ENCODE measurements around the gene APC2. TPM values are rescaled to one million over a fixed set of nuclear protein-coding genes. Genes with fewer than 3 reads are reported as not detected.
A peak's percentile ranks its signal among the peaks of the same experiment; 100 is the strongest.
"Not testable (repeated sequence)": the region's sequence is repeated elsewhere in the genome, so short reads cannot be mapped to it uniquely, and the experiment has no call there.

Gene APC2
- total RNA-seq, 4 donors from 2014 or later, result 0.12 to 0.19 TPM; not detected in 2

DNA sequence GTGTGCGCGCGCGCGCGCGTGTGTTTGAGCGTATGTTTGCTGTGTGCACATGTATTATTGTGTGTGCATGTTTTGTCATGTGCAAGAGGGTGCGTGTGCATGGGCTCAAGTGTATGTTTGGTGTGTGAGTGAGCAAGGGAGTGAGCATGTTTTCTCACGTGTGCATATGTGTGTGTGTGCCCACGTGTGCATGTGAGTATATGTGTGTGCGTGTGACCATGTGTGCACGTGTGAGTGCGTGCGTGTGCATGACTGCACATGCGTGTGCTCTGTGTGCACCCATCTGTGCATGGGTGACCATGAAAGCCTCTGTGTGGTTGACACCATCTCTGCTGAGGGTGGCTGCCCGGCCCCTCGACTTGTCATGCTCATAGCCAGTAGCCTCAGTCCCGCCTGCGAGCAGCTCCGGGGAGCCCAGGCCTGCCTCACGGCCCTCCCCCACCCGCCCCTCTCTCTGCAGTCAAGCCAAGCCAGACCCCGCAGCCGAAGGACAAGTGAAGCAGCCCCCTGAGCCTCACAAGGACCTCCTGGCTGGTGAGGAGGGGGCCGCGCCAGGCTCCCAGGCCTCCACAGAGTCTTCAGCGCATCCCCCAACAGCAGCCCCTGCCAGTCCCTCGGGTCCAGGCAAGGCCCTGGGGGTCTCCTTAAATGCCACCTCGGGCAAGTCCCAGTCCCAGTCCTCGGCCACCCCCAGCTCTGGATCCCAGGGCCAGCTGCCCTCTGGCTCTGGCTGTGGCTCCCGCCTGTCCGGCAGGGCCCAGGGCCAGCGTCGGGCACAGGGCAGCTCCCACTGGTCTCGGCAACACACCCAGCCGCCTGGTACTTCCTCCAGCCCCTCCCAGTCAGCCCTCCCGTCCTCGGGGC lies 47.0 kb downstream of the APC2 start:
- DNase-seq (ENCODE audit: low spot score) (no peak), ATAC-seq (ENCODE audit: low FRiP score) (no peak)
- TF ChIP-seq, protein P1, sequence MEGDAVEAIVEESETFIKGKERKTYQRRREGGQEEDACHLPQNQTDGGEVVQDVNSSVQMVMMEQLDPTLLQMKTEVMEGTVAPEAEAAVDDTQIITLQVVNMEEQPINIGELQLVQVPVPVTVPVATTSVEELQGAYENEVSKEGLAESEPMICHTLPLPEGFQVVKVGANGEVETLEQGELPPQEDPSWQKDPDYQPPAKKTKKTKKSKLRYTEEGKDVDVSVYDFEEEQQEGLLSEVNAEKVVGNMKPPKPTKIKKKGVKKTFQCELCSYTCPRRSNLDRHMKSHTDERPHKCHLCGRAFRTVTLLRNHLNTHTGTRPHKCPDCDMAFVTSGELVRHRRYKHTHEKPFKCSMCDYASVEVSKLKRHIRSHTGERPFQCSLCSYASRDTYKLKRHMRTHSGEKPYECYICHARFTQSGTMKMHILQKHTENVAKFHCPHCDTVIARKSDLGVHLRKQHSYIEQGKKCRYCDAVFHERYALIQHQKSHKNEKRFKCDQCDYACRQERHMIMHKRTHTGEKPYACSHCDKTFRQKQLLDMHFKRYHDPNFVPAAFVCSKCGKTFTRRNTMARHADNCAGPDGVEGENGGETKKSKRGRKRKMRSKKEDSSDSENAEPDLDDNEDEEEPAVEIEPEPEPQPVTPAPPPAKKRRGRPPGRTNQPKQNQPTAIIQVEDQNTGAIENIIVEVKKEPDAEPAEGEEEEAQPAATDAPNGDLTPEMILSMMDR (IDR thresholded peaks at IDR 0.05), result no peak

DNA sequence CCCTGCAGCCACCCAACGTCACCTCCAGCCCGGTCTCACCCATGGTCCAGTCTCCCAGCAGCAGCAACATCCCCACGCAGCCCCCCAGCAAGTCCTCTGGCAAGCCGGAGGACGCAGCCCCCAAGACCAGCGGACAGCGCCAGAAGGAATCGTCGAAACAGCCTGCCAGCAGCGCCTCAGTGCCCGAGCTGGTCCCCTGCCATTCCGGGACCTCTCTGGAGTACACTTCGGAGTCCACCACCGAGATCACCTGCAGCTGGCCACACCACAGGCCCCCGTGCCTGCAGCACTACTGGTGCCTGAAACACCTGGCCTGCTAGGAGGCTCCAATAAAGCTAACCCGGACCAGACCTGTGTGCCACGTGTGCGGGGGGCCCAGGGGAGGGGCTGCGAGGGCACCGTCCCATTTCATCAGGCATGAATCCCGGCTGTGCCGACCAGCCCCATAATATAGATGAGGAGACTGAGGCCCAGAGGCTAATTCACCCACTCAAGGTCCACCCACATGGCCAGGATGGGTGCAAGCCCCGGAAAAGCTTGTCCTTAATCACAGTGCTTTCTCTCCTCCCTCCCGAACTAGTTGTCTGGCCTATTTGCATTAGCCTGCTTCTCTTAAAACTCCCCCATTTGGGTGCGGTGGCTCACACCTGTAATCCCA lies 47.8 kb downstream of the APC2 start:
- TF ChIP-seq, protein P1 (IDR thresholded peaks at IDR 0.05), result no peak
- no peak for DNase-seq (ENCODE audit: low spot score)
- no peak for ATAC-seq (ENCODE audit: low FRiP score)

DNA sequence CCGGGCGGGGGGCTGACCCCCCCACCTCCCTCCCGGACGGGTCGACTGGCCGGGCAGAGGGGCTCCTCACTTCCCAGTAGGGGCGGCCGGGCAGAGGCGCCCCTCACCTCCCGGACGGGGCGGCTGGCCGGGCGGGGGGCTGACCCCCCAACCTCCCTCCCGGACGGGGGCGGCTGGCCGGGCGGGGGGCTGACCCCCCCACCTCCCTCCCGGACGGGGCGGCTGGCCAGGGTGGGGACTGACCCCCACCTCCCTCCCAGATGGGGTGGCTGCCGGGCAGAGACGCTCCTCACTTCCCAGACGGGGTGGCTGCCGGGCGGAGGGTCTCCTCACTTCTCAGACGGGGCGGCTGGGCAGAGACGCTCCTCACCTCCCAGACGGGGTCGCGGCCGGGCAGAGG lies 49.3 kb downstream of the APC2 start:
- ATAC-seq (ENCODE audit: low FRiP score); DNase-seq (ENCODE audit: low spot score): not testable (repeated sequence)

DNA sequence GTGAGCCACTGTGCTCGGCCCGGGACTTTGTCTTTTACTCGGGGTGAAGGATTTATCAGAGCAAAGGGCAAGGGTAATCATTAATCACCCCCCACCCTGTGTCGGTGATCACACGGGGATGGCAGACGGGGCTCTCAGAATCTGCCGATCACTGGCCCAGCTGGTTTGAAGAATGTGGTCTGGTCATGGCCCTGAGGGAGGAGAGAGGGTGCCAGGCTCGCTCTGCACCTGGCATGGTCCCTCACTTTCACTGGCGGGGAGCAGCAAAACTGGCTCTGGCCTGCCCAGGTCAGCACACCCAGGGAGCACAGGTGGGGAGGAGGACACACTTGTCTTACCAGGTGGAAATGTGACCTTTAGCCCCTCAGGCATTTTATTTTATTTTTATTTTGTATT lies 51.3 kb downstream of the APC2 start:
- DNase-seq (ENCODE audit: low spot score) (no peak), ATAC-seq (ENCODE audit: low FRiP score) (no peak)
- TF ChIP-seq, protein P1 (IDR thresholded peaks at IDR 0.05), result no peak

DNA sequence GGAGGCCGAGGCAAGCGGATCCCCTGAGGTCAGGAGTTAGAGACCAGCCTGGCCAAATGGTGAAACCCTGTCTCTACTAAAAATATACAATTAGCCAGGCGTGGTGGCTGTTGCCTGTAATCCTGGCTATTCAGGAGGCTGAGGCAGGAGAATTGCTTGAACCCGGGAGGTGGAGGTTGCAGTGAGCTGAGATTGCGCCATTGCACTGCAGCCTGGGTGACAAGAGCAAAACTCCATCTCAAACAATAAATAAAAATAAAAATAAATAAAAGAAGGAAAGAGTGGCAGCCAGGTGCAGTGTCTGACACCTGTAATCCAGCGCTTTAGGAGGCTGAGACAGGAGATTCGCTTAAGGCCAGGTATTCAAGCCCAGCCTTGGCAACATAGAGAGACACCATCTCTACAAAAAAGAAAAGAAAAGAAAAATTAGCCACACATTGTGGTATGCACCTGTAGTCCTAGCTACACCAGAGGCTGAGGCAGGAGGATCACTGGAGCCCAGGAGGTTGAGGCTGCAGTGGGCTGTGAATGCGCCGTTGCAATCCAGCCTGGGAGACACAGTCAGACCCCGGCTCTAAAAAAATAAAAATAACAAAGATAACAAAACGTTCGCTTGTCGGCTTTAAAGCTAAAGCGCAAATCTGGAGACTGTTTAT lies 52.6 kb downstream of the APC2 start:
- DNase-seq (ENCODE audit: low spot score) (no peak), ATAC-seq (ENCODE audit: low FRiP score) (no peak)
- TF ChIP-seq, protein P1 (IDR thresholded peaks at IDR 0.05), result no peak

DNA sequence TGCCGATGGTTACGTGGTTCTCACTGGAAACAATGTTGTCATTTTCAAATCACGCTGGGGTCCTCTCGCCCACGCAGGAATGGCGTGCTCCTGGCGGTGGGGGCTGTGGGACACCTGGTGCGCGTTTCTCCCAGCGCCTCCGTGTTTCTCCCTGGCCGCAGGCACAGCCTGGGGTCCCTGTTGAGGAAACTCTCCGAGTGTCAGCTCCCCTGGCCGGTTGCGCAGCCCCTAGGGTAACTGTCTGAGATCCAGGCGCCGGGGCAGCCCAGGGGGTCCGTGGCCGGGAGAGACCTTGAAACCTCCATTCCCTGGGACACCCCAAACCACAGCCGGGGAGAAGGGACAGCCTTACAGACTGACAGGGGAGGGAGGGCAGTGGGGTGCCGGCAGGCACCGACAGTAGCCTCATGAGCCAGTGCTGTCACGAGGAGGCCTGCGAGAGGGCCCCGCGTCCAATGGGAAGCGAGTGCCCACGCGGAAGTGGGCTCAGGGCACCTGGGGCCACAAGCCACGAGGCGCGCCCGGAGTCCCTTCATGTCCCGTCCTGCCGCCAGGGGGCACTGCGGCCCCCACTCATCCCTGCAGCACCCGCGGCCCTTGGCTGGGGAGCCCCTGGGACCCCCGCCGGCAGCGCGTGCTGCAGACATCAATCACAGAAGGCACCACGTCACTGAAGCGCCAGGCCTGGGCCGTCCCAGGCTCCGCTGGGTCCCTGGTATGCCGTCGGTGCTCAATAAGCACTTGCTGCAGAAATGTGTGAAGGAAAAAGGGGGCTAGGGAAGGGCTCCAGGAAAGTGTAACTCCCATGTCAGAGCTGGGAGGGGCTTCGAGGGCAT lies 53.4 kb downstream of the APC2 start:
- DNase-seq (ENCODE audit: low spot score) (no peak), ATAC-seq (ENCODE audit: low FRiP score) (no peak)

More for the DNA sequence above, 53.4 kb downstream of the APC2 start:
- TF ChIP-seq, protein P1 (IDR thresholded peaks at IDR 0.05), result peak in 1 of 3 donors; percentile 34

Measured in omental fat pad (tissue), 4 donors.